Right atrium auricular region (tissue), 2 donors: Measurements from ENCODE around the gene VSTM2L. TPM values are rescaled to one million over a fixed set of nuclear protein-coding genes. Genes with fewer than 3 reads are reported as not detected.
"Not testable (repeated sequence)": the region's sequence is repeated elsewhere in the genome, so short reads cannot be mapped to it uniquely, and the experiment has no call there.

ENCODE experiments used
- DNase-seq: peaks from one replicate; pipeline ENCODE4 v3.0.0-alpha.2; 2019; ENCODE audit warnings: low spot score
- H3K27ac ChIP-seq, 2 donors: fragments of 200-600 bp; sonication (generic); 1 replicate in 1 of 2; 2 replicates in 1 of 2; pipeline ENCODE4 v1.5.1; 2016 to 2019
- H3K27me3 ChIP-seq, 2 donors: fragments of 200-600 bp; sonication (generic); one replicate each; pipeline versions ENCODE4 v1.5.1 to v1.6.0; 2017 to 2019
- H3K36me3 ChIP-seq: fragments of 200-600 bp; sonication (generic); one replicate; pipeline ENCODE4 v1.5.1; 2016
- H3K4me1 ChIP-seq, 2 donors: fragments of 200-600 bp; sonication (generic); one replicate each; pipeline versions ENCODE4 v1.5.1 to v1.6.0; 2017 to 2019
- H3K4me3 ChIP-seq, 2 donors: fragments of 200-600 bp; sonication (generic); 1 replicate in 1 of 2; 2 replicates in 1 of 2; pipeline ENCODE4 v1.5.1; 2017 to 2019; ENCODE audit warnings: mild to moderate bottlenecking in 1 of 2, moderate library complexity in 1 of 2
- H3K9me3 ChIP-seq, 2 donors: fragments of 200-600 bp; sonication (generic); one replicate each; pipeline ENCODE4 v1.5.1; 2019
- total RNA-seq, 2 donors: library from RNA; depleted of rRNA; stranded (reverse); fragments of >200 nt; gene quantifications; one replicate each; pipeline ENCODE4 v1.1.0, GENCODE V29; 2016
- TF ChIP-seq, protein P1 (sequence below), 2 donors: fragments of 200-600 bp; sonication (generic); IDR thresholded peaks; one replicate each; pipeline ENCODE4 v1.5.1; 2019; ENCODE audit warnings: antibody characterized with exemption in 2 of 2

Gene VSTM2L
- total RNA-seq, 2 donors from 2014 or later = 97.4 to 303 TPM

DNA sequence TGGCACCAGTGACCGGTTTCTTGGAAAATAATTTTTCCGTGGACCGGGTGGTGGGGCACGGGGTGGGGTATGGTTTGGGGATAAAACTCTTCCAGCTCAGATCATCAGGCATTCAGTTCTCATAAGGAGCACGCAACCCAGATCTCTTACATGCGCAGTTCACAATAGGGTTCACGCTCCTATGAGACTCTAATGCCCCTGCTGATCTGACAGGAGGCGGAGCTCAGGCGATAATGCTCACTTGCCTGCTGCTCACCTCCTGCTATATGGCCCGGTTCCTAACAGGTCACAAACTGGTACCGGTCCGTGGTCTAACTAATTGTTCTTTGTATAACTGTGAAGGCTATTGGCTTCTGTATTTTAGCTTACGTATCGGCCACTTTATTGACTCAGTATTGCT, 51.7 kb downstream of the VSTM2L start:
- H3K4me1 ChIP-seq = no peaks in the 10 kb centered on the region
- no peaks in the 10 kb centered on the region for H3K27me3 ChIP-seq
- DNase-seq = peak; percentile 13
- no peaks in the 10 kb centered on the region for H3K9me3 ChIP-seq
- no peak overlapping the region for H3K4me3 ChIP-seq
- no peaks in the 10 kb centered on the region for H3K36me3 ChIP-seq
- TF ChIP-seq, protein P1, sequence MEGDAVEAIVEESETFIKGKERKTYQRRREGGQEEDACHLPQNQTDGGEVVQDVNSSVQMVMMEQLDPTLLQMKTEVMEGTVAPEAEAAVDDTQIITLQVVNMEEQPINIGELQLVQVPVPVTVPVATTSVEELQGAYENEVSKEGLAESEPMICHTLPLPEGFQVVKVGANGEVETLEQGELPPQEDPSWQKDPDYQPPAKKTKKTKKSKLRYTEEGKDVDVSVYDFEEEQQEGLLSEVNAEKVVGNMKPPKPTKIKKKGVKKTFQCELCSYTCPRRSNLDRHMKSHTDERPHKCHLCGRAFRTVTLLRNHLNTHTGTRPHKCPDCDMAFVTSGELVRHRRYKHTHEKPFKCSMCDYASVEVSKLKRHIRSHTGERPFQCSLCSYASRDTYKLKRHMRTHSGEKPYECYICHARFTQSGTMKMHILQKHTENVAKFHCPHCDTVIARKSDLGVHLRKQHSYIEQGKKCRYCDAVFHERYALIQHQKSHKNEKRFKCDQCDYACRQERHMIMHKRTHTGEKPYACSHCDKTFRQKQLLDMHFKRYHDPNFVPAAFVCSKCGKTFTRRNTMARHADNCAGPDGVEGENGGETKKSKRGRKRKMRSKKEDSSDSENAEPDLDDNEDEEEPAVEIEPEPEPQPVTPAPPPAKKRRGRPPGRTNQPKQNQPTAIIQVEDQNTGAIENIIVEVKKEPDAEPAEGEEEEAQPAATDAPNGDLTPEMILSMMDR (IDR thresholded peaks at IDR 0.05) = no peak
- H3K27ac ChIP-seq = no peak overlapping the region

- TF ChIP-seq, protein P1 (IDR thresholded peaks at IDR 0.05) = no peak
- DNase-seq = peak; percentile 40
- H3K9me3 ChIP-seq = no peaks in the 10 kb centered on the region
- no peaks in the 10 kb centered on the region for H3K36me3 ChIP-seq
- no peak overlapping the region for H3K4me3 ChIP-seq
- no peaks in the 10 kb centered on the region for H3K27me3 ChIP-seq
- H3K4me1 ChIP-seq = no peaks in the 10 kb centered on the region
- no peak overlapping the region for H3K27ac ChIP-seq
Observed at GRCh38 chr20:37955511-37955910, 52.6 kb downstream of the VSTM2L start.

DNA sequence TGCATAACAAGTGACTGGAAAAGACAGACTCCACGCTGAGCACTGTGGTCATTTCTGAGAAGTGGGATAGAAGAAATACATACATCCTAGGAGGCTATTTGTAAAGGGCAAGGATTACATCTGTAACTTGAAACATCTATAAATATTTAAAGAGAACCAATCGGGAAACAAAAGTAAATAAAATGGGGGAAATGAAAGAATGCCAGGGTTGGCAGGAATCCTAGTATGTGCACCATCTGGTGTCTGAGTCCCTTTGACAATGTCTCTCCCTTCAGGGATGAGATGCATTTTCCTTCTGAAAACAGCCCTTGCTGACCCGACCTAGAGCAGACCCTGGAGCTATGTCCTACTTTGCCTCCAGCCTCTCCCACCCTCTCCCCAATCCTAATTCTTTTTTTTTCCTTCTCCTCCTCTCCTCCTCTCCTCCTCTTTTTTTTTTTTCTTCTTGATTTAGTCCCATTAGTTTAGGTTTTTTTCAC, 53.2 kb downstream of the VSTM2L start:
- H3K9me3 ChIP-seq = no peaks in the 10 kb centered on the region
- H3K36me3 ChIP-seq = no peaks in the 10 kb centered on the region
- no peaks in the 10 kb centered on the region for H3K4me1 ChIP-seq
- TF ChIP-seq, protein P1 (IDR thresholded peaks at IDR 0.05) = no peak
- H3K27me3 ChIP-seq = no peaks in the 10 kb centered on the region
- DNase-seq = no peak
- no peak overlapping the region for H3K27ac ChIP-seq
- H3K4me3 ChIP-seq = no peak overlapping the region

GRCh38 chr20:37958856-37959520, 56.1 kb downstream of the VSTM2L start:
- H3K27ac ChIP-seq = no peak overlapping the region
- peak; percentile 9 for DNase-seq
- no peaks in the 10 kb centered on the region for H3K9me3 ChIP-seq
- H3K4me1 ChIP-seq = no peaks in the 10 kb centered on the region
- H3K27me3 ChIP-seq = no peaks in the 10 kb centered on the region
- H3K36me3 ChIP-seq = no peaks in the 10 kb centered on the region
- TF ChIP-seq, protein P1 (IDR thresholded peaks at IDR 0.05) = no peak
- no peak overlapping the region for H3K4me3 ChIP-seq

- TF ChIP-seq, protein P1 (IDR thresholded peaks at IDR 0.05) = no peak
- Histone ChIP-seq H3K4me1 (no peaks in the 10 kb centered on the region), H3K27ac (no peak overlapping the region), H3K27me3 (no peaks in the 10 kb centered on the region), H3K9me3 (no peaks in the 10 kb centered on the region), H3K36me3 (no peaks in the 10 kb centered on the region), H3K4me3 (no peak overlapping the region)
- no peak for DNase-seq
Observed at GRCh38 chr20:37961066-37961465, 58.1 kb downstream of the VSTM2L start.

GRCh38 chr20:37963483-37963882, 60.6 kb downstream of the VSTM2L start:
- not testable (repeated sequence) for H3K4me3 ChIP-seq, H3K4me1 ChIP-seq, H3K27me3 ChIP-seq, H3K9me3 ChIP-seq, DNase-seq, H3K27ac ChIP-seq, H3K36me3 ChIP-seq
